ENCODE measurements around the gene ELOVL1. TPM values are rescaled to one million over a fixed set of nuclear protein-coding genes. Genes with fewer than 3 reads are reported as not detected.

ELOVL1 gene
- total and polyA plus RNA-seq, 12 donors: 24.9 to 242 (median 67.2) TPM

DNA sequence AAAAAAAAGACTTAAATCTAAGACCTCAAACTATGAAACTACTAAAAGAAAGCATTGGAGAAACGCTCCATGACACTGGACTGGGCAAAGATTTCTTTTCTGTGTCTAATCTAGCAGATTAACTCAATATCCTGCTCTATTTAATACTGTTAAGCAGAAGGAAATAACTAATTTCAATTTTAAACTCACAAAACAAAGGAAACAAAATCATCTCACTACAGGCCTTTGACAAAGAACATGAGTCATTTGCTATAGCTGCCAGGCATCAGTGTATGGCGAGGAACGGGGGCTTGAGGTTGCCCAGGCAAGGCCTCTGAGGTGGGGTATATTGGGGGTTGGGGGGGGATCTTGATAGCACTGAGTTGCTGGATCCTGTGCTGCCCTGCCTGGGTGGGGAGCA lies 42.8 kb upstream of the ELOVL1 start:
- TF ChIP-seq, protein P1, sequence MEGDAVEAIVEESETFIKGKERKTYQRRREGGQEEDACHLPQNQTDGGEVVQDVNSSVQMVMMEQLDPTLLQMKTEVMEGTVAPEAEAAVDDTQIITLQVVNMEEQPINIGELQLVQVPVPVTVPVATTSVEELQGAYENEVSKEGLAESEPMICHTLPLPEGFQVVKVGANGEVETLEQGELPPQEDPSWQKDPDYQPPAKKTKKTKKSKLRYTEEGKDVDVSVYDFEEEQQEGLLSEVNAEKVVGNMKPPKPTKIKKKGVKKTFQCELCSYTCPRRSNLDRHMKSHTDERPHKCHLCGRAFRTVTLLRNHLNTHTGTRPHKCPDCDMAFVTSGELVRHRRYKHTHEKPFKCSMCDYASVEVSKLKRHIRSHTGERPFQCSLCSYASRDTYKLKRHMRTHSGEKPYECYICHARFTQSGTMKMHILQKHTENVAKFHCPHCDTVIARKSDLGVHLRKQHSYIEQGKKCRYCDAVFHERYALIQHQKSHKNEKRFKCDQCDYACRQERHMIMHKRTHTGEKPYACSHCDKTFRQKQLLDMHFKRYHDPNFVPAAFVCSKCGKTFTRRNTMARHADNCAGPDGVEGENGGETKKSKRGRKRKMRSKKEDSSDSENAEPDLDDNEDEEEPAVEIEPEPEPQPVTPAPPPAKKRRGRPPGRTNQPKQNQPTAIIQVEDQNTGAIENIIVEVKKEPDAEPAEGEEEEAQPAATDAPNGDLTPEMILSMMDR (IDR thresholded peaks at IDR 0.05): no peak
- TF ChIP-seq POLR2A (IDR thresholded peaks at IDR 0.05): no peak
- Histone ChIP-seq H3K9me3 (replicated peaks in 1 of 3) (no peaks in the 10 kb centered on the region), H3K27me3 (no peaks in the 10 kb centered on the region), H3K27ac (no peak overlapping the region), H3K36me3 (replicated peaks in 1 of 2) (peaks cover 0 to 24% of the 10 kb centered on the region in 2 donors), H3K4me1 (replicated peaks in 1 of 2) (peaks cover 1 to 2% of the 10 kb centered on the region in 2 donors), H3K4me3 (no peak overlapping the region)
- intact Hi-C loops (cut with DNase I): loop anchor here in 1 of 2 donors (5.0 kb wide), 1 partner anchor 173 kb away; no protein-coding TSS in a partner anchor
- DNase-seq: no peak
- WGBS, 4 donors: 75 to 99% (median 88%) methylated on average over 3 of the region's 3 CpGs

- WGBS, 4 donors: 88 to 93% (median 90%) methylated on average over 2 of the region's 2 CpGs
- TF ChIP-seq, protein P1 (IDR thresholded peaks at IDR 0.05): no peak
- TF ChIP-seq POLR2A (IDR thresholded peaks at IDR 0.05): no peak
- no peak overlapping the region for H3K4me3 ChIP-seq
- H3K9me3 ChIP-seq (replicated peaks in 1 of 3): no peaks in the 10 kb centered on the region
- peaks cover 10 to 27% of the 10 kb centered on the region in 2 donors for H3K4me1 ChIP-seq (replicated peaks in 1 of 2)
- intact Hi-C loops (cut with DNase I): no loop called here
- no peaks in the 10 kb centered on the region for H3K27me3 ChIP-seq
- H3K36me3 ChIP-seq (replicated peaks in 1 of 2): peaks cover 0 to 50% of the 10 kb centered on the region in 2 donors
- peak overlapping the region in 1 of 5 donors; percentile 21 for H3K27ac ChIP-seq
- DNase-seq: no peak
These were observed 38.0 kb upstream of the ELOVL1 start for GRCh38 chr1:43405876-43406234.

DNA sequence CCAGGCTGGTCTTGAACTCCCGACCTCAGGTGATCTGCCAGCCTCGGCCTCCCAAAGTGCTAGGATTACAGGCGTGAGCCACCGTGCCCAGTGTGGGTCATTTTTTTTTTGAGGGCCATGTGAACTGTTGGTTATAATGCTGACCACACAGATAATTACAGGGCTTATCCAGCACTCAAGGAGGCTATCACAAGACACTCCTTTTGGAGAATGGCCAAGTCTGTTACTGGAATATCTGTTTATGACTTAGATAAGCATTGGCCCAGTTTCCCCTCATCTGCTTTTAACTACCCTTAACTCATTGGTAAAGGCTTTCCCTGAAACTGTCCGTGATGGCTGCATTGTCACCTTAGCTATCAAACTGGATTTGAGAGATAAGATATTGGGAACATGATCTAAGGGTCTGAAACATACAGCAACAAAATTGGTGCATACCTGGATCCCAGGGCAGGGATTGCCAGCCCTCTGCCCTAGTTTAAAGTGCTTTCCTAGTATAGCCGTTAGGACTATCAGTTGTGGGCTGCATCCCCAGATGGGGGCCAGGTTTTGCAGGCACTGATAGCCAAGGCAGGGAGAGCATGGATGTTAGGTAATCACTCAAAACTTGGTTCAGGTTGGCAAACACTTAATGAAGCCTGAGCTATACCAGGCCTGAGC lies 37.5 kb upstream of the ELOVL1 start:
- peaks cover 14 to 32% of the 10 kb centered on the region in 2 donors for H3K4me1 ChIP-seq (replicated peaks in 1 of 2)
- H3K9me3 ChIP-seq (replicated peaks in 1 of 3): no peaks in the 10 kb centered on the region
- peak overlapping the region in 1 of 5 donors; percentile 21 for H3K27ac ChIP-seq
- no peak for TF ChIP-seq POLR2A (IDR thresholded peaks at IDR 0.05)
- TF ChIP-seq, protein P1 (IDR thresholded peaks at IDR 0.05): no peak
- intact Hi-C loops (cut with DNase I): no loop called here
- WGBS, 4 donors: 75 to 83% (median 78%) methylated on average over 6 of the region's 6 CpGs
- H3K4me3 ChIP-seq: no peak overlapping the region
- peak in 2 of 7 donors; percentile 28 to 37 for DNase-seq
- H3K27me3 ChIP-seq: no peaks in the 10 kb centered on the region
- H3K36me3 ChIP-seq (replicated peaks in 1 of 2): peaks cover 0 to 50% of the 10 kb centered on the region in 2 donors

- peaks cover 0 to 50% of the 10 kb centered on the region in 2 donors for H3K36me3 ChIP-seq (replicated peaks in 1 of 2)
- intact Hi-C loops (cut with DNase I): no loop called here
- no peak overlapping the region for H3K27ac ChIP-seq
- DNase-seq: no peak
- 98 to 99% (median 99%) methylated on average over 6 of the region's 6 CpGs for WGBS, 4 donors
- TF ChIP-seq POLR2A (IDR thresholded peaks at IDR 0.05): no peak
- TF ChIP-seq, protein P1 (IDR thresholded peaks at IDR 0.05): no peak
- no peaks in the 10 kb centered on the region for H3K27me3 ChIP-seq
- no peak overlapping the region for H3K4me3 ChIP-seq
- H3K9me3 ChIP-seq (replicated peaks in 1 of 3): no peaks in the 10 kb centered on the region
- H3K4me1 ChIP-seq (replicated peaks in 1 of 2): peaks cover 15 to 35% of the 10 kb centered on the region in 2 donors
These were observed 36.5 kb upstream of the ELOVL1 start for GRCh38 chr1:43404353-43404752.
